OCI-LY3 (cell line): ENCODE results near the gene PPP1CB.

Experiments
- CTCF ChIP-seq: fragments of 200-600, 300-600 bp; sonication (generic); IDR thresholded peaks from 2 replicates; pipeline ENCODE4 v1.5.1; 2014; ENCODE audit warnings: antibody characterized with exemption, low read length, low read depth
- EZH2phosphoT487 ChIP-seq: fragments of 200-600 bp; shearing (Covaris generic); IDR thresholded peaks from 2 replicates; pipeline ENCODE4 v1.6.1; 2018; ENCODE audit warnings: antibody characterized with exemption, mixed run types, low read depth

- no peak for TF ChIP-seq CTCF
- no peak for TF ChIP-seq EZH2phosphoT487
Observed at GRCh38 chr2:28748941-28749340, 2.7 kb upstream of the PPP1CB start.
